ENCODE data around the gene SSC5D. TPM values are rescaled to one million over a fixed set of nuclear protein-coding genes. Genes with fewer than 3 reads are reported as not detected.
"Not testable (repeated sequence)": the region's sequence is repeated elsewhere in the genome, so short reads cannot be mapped to it uniquely, and the experiment has no call there.

Gene SSC5D
- total RNA-seq, 2 donors from 2014 or later = 0.39 to 0.53 TPM

GRCh38 chr19:55504252-55504603 is 16.0 kb downstream of the SSC5D start:
- H3K36me3 Mint-ChIP-seq = peaks cover 0 to 9% of the 10 kb centered on the region in 2 donors
- ATAC-seq (no peak), DNase-seq (ENCODE audit: low spot score in 2 of 2) (no peak)
- peaks cover 0 to 5% of the 10 kb centered on the region in 2 donors for H3K9me3 Mint-ChIP-seq
- H3K27ac Mint-ChIP-seq = peak overlapping the region in 1 of 2 donors; percentile 73

DNA sequence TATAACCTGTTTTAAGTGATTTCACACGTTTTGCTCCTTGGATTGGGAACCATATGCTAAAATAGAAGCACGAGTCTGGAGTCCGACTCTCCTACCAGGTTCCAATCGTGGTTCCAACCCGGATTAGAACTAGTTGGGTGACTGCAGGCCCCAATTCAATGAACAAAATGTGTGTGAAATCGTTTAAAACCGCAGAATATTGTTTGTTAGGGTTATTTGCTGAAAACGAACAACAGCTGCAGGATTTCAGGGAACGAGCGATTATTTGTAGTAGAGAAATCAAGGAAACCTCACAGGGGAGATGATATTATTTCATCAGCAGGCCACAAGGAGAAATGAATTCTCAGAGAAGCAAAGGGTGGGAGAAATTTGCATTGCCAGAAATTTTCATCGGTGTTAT is 16.7 kb downstream of the SSC5D start:
- peaks cover 0 to 9% of the 10 kb centered on the region in 2 donors for H3K36me3 Mint-ChIP-seq
- no peak overlapping the region for H3K27ac Mint-ChIP-seq
- peaks cover 0 to 5% of the 10 kb centered on the region in 2 donors for H3K9me3 Mint-ChIP-seq
- ATAC-seq = no peak
- DNase-seq (ENCODE audit: low spot score in 2 of 2) = no peak

GRCh38 chr19:55508120-55508519 is 19.9 kb downstream of the SSC5D start:
- DNase-seq (ENCODE audit: low spot score in 2 of 2) = no peak
- no peak for ATAC-seq
- Mint-ChIP-seq H3K36me3 (peaks cover 0 to 7% of the 10 kb centered on the region in 2 donors), H3K27ac (no peak overlapping the region), H3K9me3 (peaks cover 0 to 4% of the 10 kb centered on the region in 2 donors)

GRCh38 chr19:55516878-55517620 is 28.8 kb downstream of the SSC5D start:
- H3K27ac Mint-ChIP-seq = peak overlapping the region in 1 of 2 donors; percentile 81
- DNase-seq (ENCODE audit: low spot score in 2 of 2) = peak; percentile 92 to 93

GRCh38 chr19:55519451-55520311 is 31.4 kb downstream of the SSC5D start:
- ATAC-seq (no peak), DNase-seq (ENCODE audit: low spot score in 2 of 2) (no peak)
- Mint-ChIP-seq H3K9me3 (no peaks in the 10 kb centered on the region), H3K36me3 (no peaks in the 10 kb centered on the region), H3K27ac (no peak overlapping the region)

More at GRCh38 chr19:55516878-55517620, 28.8 kb downstream of the SSC5D start:
- Mint-ChIP-seq H3K9me3 (no peaks in the 10 kb centered on the region), H3K36me3 (no peaks in the 10 kb centered on the region)
- peak; percentile 100 for ATAC-seq

- Mint-ChIP-seq H3K36me3 (no peaks in the 10 kb centered on the region), H3K9me3 (no peaks in the 10 kb centered on the region), H3K27ac (no peak overlapping the region)
- DNase-seq (ENCODE audit: low spot score in 2 of 2) (no peak), ATAC-seq (no peak)
These were observed 32.6 kb downstream of the SSC5D start for GRCh38 chr19:55520691-55521292.

DNA sequence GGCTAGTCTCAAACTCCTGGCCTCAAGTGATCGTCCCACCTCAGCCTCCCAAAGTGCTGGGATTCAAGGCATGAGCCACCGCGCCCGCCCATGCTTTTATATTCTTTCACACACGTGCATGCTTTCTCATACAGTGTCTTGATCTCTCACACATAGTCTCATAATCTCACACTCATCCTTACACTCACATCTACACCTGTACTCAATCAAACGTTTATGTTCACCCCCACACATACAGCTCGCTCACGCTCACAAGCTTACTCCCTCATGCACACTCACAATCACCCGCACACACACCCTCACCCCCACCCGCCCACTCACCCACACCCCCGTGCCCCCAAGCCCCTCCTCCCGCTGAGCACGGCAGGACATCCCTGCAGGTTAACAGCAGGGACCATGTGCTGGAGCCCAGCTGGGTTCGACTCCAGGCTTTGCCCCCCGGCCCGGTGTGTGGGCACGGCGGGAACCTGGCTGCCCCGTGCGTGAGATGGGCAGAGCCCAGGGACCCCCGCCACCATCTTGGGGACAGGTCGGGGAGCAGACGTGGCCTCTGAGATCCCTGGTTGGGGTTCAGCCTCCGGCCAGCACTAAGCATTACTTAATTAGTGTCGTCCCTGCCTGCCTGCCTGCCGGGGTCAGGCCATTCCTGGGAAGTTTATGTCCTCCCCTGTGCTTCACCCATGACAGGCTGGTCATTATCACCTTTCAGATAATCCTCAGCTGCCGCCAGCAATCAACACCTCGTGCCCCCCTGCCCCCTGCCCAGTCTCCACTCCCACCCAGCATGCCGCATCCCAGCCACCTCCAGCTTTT is 37.3 kb downstream of the SSC5D start:
- no peak overlapping the region for H3K27ac Mint-ChIP-seq
- no peaks in the 10 kb centered on the region for H3K9me3 Mint-ChIP-seq
- H3K36me3 Mint-ChIP-seq = no peaks in the 10 kb centered on the region
- no peak for DNase-seq (ENCODE audit: low spot score in 2 of 2)
- ATAC-seq = no peak

DNA sequence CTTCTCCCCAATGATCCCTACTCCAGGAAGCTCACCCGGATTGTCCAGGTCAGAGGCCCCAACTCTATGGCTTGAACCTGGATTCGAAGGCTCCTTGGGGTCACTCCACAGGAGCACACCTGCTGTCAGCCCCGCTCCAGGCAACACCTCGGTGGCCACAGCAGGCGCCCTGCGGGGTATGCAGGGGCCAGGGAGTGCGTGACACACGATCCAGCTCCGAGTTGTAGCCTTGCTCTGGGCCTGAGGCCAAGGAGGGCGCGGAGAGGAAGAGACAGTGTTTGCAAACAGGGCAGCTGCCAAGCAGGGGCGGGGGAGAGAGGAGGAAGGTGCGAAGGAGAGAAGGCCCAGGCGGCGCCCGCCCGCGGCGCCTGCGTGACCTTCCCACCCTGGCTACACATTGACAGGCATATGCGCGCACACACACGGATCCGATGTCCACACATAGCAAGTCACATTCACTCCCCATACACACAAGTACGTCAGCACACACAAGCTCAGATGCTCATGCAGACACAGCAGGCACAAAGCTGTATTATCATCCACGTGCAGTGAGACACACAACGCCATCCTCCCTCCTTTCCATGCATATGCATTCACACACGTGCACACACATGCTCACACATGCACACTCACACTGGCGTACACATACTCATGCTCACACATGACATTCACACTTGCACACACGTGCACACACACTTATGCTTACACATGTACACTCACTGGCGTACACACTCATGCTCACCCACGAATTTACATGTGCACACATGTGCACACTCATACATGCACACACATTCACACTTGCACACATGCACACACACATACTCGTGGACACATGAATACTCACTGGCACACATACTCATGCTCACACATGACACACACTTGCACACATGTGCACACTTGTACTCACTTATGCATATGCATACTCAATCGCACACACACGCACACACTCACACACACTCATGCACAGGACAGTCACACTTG is 38.3 kb downstream of the SSC5D start:
- Mint-ChIP-seq H3K36me3 (no peaks in the 10 kb centered on the region), H3K27ac (no peak overlapping the region), H3K9me3 (no peaks in the 10 kb centered on the region)
- ATAC-seq (peak in 1 of 2 donors; percentile 22), DNase-seq (ENCODE audit: low spot score in 2 of 2) (no peak)

- Mint-ChIP-seq H3K27ac (no peak overlapping the region), H3K9me3 (no peaks in the 10 kb centered on the region), H3K36me3 (no peaks in the 10 kb centered on the region)
- DNase-seq (ENCODE audit: low spot score in 2 of 2) (no peak), ATAC-seq (no peak)
These were observed 39.2 kb downstream of the SSC5D start for GRCh38 chr19:55527197-55528029.

- no peak for ATAC-seq
These were observed 40.0 kb downstream of the SSC5D start for GRCh38 chr19:55528030-55528803.

DNA sequence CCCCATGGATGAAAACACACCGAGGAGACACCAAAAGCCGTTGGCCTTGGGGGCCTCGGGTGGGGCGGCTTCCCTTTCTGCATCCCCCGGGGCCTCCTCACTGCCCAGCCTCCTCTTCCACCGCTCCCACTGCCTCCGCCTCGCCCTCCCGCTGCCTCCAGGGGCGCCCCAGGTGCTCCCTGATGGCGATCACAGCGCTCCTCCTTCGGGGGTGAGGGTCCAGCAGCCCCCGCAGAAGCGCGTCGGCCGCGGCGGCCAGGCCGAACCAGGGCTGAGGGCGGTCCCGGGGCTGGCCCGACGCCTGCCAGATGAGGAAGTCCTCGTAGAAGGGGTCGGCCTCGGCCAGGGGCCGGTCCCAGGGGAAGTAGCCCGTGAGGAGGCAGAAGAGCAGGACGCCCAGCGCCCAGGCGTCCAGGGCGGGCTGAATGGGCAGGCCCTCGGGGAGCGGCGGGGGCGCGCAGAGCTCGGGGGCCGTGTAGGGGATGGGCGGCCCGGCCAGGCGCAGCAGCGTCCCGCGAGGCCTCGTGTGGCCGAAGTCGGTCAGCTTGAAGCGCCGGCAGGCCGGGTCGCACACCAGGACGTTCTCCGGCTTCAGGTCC is 41.5 kb downstream of the SSC5D start:
- ATAC-seq = no peak
- Mint-ChIP-seq H3K27ac (no peak overlapping the region), H3K36me3 (no peaks in the 10 kb centered on the region), H3K9me3 (no peaks in the 10 kb centered on the region)
- DNase-seq (ENCODE audit: low spot score in 2 of 2) = no peak

More at GRCh38 chr19:55528030-55528803, 40.0 kb downstream of the SSC5D start:
- no peak for DNase-seq (ENCODE audit: low spot score in 2 of 2)
- H3K27ac Mint-ChIP-seq = no peak overlapping the region
- H3K36me3 Mint-ChIP-seq = no peaks in the 10 kb centered on the region
- no peaks in the 10 kb centered on the region for H3K9me3 Mint-ChIP-seq

DNA sequence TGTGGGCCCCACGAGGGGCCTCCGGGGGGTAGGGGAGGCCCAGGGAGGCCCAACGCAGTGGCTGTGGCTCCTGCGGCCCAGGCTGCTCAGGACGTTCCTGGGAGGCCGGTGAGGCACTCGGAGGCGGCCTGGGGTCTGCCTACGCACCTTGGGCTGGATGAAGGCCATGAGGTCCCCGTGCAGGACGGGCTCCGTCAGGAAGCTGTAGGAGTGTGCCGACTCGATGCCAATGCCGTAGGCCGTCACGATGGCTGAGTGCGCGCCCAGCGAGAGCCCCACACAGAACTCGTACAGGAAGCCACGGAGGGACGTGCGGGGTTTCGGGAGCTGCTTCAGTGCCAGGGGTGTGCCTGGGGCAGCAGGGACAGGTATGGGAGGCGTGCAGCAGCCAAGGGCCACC is 42.8 kb downstream of the SSC5D start:
- ATAC-seq (no peak), DNase-seq (ENCODE audit: low spot score in 2 of 2) (no peak)
- Mint-ChIP-seq H3K9me3 (no peaks in the 10 kb centered on the region), H3K27ac (no peak overlapping the region), H3K36me3 (no peaks in the 10 kb centered on the region)

DNA sequence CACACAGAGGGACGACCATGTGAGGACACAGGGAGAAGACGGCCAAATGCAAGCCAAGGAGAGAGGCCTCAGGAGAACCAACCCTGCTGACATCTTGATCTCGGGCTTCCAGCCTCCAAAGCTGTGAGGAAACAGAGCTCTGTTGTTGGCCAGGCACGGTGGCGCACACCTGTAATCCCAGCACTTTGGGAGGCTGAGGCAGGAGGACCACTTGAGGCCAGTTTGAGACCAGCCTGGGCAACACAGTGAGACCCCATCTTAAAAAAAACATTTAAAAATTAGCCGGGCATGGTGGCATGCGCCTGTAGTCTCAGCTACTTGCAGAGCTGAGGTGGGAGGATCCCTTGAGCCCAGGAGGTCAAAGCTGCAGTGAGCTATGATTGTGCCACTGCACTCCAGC is 46.0 kb downstream of the SSC5D start:
- not testable (repeated sequence) for DNase-seq (ENCODE audit: low spot score in 2 of 2); ATAC-seq; H3K36me3 Mint-ChIP-seq; H3K27ac Mint-ChIP-seq; H3K9me3 Mint-ChIP-seq
